Fibroblast of villous mesenchyme (primary cell): ENCODE results near the gene MTR. TPM values are rescaled to one million over a fixed set of nuclear protein-coding genes. Genes with fewer than 3 reads are reported as not detected.
A peak's percentile ranks its signal among the peaks of the same experiment; 100 is the strongest.

Experiments used
- DNase-seq: peaks from one replicate; pipeline ENCODE4 v3.0.0-alpha.2; 2010; ENCODE audit warnings: low read depth
- H3K4me3 ChIP-seq: 2 replicates; pipeline ENCODE4 v1.5.1; 2011; ENCODE audit warnings: low read depth, mild to moderate bottlenecking, low read length
- total RNA-seq: library from RNA; depleted of rRNA; stranded (reverse); fragments of >200 nt; gene quantifications from 2 replicates; pipeline ENCODE4 v1.2.3, GENCODE V29; 2012
- TF ChIP-seq, protein P1 (sequence below): IDR thresholded peaks from 2 replicates; pipeline ENCODE4 v1.5.1; 2012; ENCODE audit warnings: low read depth, mild to moderate bottlenecking, low read length; ENCODE audit not compliant: insufficient read depth

The MTR gene
- total RNA-seq, 1 donor, result 34.5 TPM

GRCh38 chr1:236888126-236888525 is 93.0 kb downstream of the MTR start:
- TF ChIP-seq, protein P1, sequence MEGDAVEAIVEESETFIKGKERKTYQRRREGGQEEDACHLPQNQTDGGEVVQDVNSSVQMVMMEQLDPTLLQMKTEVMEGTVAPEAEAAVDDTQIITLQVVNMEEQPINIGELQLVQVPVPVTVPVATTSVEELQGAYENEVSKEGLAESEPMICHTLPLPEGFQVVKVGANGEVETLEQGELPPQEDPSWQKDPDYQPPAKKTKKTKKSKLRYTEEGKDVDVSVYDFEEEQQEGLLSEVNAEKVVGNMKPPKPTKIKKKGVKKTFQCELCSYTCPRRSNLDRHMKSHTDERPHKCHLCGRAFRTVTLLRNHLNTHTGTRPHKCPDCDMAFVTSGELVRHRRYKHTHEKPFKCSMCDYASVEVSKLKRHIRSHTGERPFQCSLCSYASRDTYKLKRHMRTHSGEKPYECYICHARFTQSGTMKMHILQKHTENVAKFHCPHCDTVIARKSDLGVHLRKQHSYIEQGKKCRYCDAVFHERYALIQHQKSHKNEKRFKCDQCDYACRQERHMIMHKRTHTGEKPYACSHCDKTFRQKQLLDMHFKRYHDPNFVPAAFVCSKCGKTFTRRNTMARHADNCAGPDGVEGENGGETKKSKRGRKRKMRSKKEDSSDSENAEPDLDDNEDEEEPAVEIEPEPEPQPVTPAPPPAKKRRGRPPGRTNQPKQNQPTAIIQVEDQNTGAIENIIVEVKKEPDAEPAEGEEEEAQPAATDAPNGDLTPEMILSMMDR, result no peak
- no peak for DNase-seq
- H3K4me3 ChIP-seq, result no peak overlapping the region

GRCh38 chr1:236888903-236889302 is 93.8 kb downstream of the MTR start:
- no peak for DNase-seq
- TF ChIP-seq, protein P1, result no peak
- no peak overlapping the region for H3K4me3 ChIP-seq

DNA sequence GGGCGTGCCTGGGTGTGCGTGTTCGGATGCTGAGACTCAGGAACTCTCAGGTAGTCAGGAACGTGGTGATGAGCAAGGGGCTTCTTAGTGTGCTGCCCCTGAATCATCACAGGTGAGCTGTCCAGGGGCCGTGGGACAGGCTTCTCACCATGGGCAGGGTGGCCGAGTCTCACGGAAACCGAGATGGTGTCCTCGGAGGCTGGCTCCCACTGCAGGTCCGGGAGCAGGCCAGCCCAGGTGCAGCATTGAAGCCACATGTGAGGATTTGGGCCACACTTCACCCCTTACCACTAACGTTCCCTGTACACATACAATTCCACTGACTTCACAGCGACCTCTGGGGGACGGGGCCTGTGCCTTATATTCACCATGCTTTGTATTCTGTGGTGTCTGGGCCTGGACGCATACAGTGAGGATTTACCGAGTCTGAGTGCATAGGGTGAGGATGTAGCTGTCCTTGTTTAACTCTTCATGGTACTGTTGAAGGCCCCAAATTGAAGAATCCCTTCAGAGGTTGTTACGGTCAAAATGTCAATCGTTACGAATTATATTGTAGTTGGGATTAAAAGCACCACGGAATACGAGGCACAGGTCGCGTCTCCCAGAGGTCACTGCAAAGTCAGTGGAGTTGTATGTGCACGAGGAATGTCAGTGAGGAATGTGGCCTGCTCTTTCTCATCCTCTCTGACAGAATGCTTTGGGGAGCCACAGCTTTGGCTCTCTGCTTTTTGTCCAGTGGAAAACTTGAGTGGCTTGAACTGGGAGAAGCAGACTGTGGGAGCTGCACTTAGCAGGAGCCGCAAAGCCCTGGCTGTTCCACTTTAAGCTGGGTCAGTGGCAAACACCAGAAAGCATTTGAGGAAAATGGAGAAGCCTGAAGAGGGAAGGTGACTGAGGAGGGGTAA is 95.3 kb downstream of the MTR start:
- TF ChIP-seq, protein P1, result no peak
- H3K4me3 ChIP-seq, result no peak overlapping the region
- peak; percentile 77 for DNase-seq

DNA sequence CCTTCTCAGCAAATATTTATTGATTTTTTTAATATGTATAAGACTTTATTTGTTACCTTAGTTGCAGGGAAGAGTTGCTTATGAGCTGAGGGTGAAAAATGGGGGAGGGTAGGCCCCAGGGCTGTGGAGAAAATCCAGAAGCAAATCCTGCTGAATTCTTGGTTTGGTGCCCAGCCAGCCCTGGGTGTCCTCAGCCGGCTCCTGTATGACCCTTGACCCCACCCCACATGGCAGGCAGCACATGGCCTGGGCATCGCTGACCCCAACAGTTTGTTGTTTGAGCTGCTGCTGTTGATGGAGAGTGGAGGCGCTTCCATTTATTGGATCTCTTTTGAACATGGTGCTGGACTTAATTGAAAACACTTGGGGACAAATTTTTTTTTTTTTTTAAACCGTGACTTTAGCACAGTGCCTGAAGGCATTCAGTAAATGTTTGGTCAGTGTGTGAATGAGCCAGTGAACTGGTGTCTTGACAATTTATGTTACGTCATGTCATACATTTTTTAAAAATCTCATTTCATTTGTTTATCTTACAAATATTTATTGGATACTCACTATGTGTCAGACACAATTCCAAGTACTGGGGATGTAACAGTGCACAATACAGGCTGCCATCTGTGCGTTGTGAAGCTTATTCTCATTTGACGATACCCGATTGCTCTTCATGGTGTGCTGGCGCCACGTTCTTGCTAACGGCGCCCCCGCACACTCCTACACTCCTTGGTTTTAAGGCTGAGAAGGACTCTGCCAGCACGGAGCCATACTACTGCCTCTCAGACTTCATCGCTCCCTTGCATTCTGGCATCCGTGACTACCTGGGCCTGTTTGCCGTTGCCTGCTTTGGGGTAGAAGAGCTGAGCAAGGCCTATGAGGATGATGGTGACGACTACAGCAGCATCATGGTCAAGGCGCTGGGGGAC is 98.8 kb downstream of the MTR start:
- no peak overlapping the region for H3K4me3 ChIP-seq
- peak; percentile 69 for DNase-seq
- TF ChIP-seq, protein P1, result no peak

- TF ChIP-seq, protein P1, result no peak
- no peak for DNase-seq
- H3K4me3 ChIP-seq, result no peak overlapping the region
Observed at GRCh38 chr1:236895665-236896387, 100.7 kb downstream of the MTR start.

DNA sequence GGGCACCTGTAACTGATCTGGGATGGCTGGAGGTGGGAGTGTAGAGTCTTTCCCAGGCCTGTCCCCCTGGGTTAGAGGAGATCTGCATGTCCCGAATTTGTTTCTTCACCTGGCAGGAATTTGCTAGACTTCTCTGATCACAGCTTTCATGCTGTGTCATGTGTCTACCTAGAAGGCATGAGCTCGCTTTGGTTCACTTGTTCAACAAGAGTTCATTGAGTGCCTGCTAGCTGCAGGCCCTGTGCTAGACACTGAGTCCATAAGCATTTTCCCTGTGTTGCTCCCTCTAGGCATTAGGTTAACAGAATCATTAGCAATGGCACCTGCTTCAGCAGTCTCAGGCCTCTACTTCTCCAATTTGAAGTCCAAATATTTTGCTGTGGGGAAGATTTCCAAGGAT is 101.6 kb downstream of the MTR start:
- no peak overlapping the region for H3K4me3 ChIP-seq
- TF ChIP-seq, protein P1, result no peak
- no peak for DNase-seq
